BE2C (cell line): Measurements from ENCODE around the gene FGD3.

ENCODE experiments used
- DNase-seq: peaks from one replicate; pipeline ENCODE4 v3.0.0-alpha.2; 2020
- H3K27me3 ChIP-seq: fragments of 250-450 bp; sonication (Bioruptor Pico); 2 replicates; pipeline ENCODE4 v1.5.1; 2020; ENCODE audit warnings: mild to moderate bottlenecking
- H3K36me3 ChIP-seq: fragments of 250-450 bp; sonication (Bioruptor Pico); 2 replicates; pipeline ENCODE4 v1.5.1; 2020; ENCODE audit warnings: mild to moderate bottlenecking
- H3K4me1 ChIP-seq: fragments of 250-450 bp; sonication (Bioruptor Pico); 2 replicates; pipeline ENCODE4 v1.5.1; 2020
- H3K4me3 ChIP-seq: 2 replicates; pipeline ENCODE4 v1.5.1; 2011; ENCODE audit warnings: low read depth, low read length
- H3K9me3 ChIP-seq: fragments of 250-450 bp; sonication (Bioruptor Pico); 2 replicates; pipeline ENCODE4 v1.5.1; 2020
- TF ChIP-seq, protein P1 (sequence below): IDR thresholded peaks from 2 replicates; pipeline ENCODE4 v1.5.1; 2012; ENCODE audit warnings: mild to moderate bottlenecking, low read depth, low read length

The FGD3 gene

DNA sequence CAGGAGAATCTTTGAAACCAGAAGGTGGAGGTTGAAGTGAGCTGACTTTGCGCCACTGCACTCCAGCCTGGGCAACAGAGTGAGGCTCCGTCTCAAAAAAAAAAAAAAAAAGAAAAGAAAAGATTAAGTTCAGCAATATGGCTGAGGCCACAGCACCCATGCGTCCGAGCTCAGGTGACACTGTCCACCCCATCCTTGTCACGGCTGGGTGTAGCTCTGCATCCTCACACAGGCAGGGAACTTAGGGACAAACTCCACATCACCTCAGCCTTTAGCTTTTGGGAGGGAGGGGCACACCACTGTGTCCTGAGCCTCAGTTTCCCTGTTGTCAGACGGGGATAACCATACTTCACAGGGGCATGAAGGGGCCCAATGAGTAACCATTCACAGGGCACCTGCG lies 15.5 kb downstream of the FGD3 start:
- TF ChIP-seq, protein P1, sequence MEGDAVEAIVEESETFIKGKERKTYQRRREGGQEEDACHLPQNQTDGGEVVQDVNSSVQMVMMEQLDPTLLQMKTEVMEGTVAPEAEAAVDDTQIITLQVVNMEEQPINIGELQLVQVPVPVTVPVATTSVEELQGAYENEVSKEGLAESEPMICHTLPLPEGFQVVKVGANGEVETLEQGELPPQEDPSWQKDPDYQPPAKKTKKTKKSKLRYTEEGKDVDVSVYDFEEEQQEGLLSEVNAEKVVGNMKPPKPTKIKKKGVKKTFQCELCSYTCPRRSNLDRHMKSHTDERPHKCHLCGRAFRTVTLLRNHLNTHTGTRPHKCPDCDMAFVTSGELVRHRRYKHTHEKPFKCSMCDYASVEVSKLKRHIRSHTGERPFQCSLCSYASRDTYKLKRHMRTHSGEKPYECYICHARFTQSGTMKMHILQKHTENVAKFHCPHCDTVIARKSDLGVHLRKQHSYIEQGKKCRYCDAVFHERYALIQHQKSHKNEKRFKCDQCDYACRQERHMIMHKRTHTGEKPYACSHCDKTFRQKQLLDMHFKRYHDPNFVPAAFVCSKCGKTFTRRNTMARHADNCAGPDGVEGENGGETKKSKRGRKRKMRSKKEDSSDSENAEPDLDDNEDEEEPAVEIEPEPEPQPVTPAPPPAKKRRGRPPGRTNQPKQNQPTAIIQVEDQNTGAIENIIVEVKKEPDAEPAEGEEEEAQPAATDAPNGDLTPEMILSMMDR = no peak
- Histone ChIP-seq H3K9me3 (no peaks in the 10 kb centered on the region), H3K4me3 (no peak overlapping the region), H3K4me1 (no peaks in the 10 kb centered on the region), H3K36me3 (no peaks in the 10 kb centered on the region), H3K27me3 (no peaks in the 10 kb centered on the region)
- DNase-seq = no peak

DNA sequence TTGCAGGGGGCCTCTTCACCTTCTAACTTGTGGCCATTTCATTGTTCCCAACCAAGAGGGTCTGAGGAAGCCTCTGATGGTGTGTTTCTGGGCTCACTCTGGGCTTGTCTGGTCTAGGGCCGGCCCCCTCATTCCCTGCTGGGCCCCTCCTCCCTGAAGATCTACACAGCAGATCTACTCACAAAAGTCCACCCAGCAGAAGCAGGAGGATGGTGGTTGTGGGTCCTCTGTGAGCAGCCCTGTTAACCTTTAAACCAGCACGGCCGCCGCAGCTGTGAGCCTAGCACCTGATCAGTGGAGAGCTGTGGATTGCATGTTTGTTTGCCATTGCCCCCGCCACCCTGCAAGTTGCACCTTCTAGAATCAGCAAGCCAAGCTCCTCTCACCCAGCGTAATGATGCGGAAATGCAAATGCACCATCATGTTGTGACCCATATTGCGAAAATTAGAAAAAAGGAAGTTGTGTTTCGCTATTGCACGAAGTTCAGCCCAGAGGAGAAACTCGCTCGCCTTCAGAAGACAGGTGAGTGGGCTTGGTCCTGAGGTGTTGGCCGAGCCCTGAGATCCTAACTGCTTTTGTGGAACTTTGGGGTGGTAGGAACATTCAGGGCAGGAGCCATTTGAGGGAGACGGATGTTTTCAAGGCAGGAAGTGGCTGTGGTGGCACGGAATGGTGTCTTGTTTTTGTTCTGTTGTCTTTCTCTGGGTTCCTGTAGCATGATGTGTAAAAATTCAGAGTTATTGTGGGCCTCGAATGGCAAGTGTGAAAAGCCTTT lies 16.7 kb downstream of the FGD3 start:
- no peaks in the 10 kb centered on the region for H3K4me1 ChIP-seq
- no peaks in the 10 kb centered on the region for H3K27me3 ChIP-seq
- H3K4me3 ChIP-seq = no peak overlapping the region
- no peaks in the 10 kb centered on the region for H3K9me3 ChIP-seq
- TF ChIP-seq, protein P1 = no peak
- no peak for DNase-seq
- no peaks in the 10 kb centered on the region for H3K36me3 ChIP-seq

DNA sequence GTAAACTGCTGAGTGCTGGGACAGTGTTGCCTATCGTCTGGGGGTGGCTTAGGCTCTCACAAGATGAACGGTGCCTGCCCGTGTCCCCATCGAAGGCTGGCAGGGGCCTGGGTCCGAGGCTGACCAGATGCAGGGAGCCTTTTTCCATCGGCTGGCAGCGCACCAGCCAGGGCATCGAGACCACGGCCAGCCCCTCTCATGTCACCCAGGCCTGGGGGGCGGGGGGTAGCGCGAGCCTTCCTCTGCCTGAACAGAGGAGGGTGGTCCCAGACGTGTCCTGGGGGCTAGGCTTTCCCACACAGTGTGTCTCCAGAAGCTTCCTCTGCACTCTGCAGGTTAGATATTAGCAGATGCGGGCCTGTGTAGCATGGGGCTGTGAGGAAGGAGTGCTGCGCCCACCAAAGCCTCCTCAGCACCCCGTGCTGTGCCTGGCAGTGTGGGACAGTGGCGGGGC lies 17.3 kb downstream of the FGD3 start:
- Histone ChIP-seq H3K36me3 (no peaks in the 10 kb centered on the region), H3K27me3 (no peaks in the 10 kb centered on the region), H3K4me3 (no peak overlapping the region), H3K9me3 (no peaks in the 10 kb centered on the region), H3K4me1 (no peaks in the 10 kb centered on the region)
- DNase-seq = no peak
- TF ChIP-seq, protein P1 = no peak

DNA sequence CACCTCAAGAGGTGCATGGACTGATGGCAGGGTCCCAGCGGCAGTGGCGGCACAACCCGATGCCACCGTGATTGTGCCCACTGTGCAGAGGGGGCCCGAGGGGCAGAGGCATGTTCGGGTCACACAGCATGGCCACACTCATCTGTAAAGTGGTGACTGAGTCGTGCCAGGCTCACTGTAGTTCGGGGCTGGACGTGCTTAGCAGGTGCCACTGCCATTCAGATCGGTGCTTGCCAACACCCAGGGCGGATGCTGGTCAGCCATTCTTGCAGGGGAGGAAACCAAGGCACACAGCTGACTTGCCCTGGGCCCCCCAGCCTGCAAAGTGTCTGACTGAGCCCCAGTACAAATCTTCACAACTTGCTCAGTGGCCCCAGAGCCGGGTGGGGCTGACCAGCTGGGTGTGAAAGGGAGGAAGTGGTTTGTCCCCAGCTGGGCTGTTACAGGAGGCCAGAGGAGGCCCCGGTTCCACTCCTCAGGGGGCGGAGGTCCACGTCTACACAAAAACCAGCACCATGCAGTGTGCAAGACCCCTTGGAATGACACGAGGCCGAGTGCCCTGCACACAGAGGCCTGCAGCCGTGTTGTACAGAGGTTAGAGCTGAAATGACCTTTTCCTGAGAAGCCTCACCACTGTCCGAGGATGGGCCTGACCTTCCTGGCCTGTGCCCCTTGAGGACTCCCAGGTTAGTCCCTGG lies 17.9 kb downstream of the FGD3 start:
- Histone ChIP-seq H3K4me3 (no peak overlapping the region), H3K9me3 (no peaks in the 10 kb centered on the region), H3K36me3 (no peaks in the 10 kb centered on the region), H3K4me1 (no peaks in the 10 kb centered on the region), H3K27me3 (no peaks in the 10 kb centered on the region)
- no peak for DNase-seq
- TF ChIP-seq, protein P1 = no peak

DNA sequence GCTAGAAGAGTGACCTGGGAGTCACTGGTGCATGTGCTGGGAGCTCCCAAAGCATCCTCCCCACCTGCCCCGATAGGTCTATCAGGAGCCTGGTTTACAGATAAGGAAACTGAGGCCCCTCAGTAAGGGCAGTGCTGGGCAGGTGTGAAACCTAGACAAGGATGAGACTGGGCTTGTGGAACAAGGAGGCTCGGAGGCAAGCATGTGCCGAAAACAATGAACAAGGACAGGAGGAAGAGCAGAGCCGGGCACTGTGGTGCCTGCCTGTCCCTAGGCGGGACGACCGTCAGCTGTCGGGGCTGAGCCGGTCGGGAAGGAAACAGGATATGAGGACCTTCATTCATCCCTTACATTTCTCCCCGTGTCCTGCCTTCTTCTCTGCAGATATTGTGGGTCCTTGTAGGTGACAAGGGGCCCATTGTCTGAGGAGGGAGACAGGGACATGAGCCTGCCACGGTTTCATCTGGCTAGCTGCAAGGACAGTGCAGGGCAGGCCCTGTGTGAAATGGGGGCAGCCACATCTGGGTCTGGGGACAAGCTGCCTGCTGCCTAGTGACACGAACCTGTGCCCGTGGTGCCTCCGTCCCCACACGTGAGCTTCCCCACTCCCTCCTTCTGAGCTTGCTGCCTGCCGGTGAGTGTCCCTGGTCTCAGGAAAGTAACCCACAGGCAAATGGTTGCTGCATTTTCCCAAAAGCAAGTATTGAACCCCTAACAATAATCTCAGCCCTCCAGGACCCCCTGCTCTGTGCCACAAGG lies 18.6 kb downstream of the FGD3 start:
- Histone ChIP-seq H3K9me3 (no peaks in the 10 kb centered on the region), H3K36me3 (no peaks in the 10 kb centered on the region), H3K27me3 (no peaks in the 10 kb centered on the region), H3K4me1 (no peaks in the 10 kb centered on the region), H3K4me3 (no peak overlapping the region)
- TF ChIP-seq, protein P1 = no peak
- no peak for DNase-seq
